ENCODE data around the gene ISM1.

- TF ChIP-seq TAF1 (IDR thresholded peaks at IDR 0.05; ENCODE audit: low read depth, low read length) = no peak
- no peak for TF ChIP-seq SPI1 (IDR thresholded peaks at IDR 0.05; ENCODE audit: low read depth, low read length)
- no peak for TF ChIP-seq POLR2A (IDR thresholded peaks at IDR 0.05; ENCODE audit: low read depth, low read length)
- no peak for TF ChIP-seq POLR2AphosphoS5 (IDR thresholded peaks at IDR 0.05; ENCODE audit: low read depth, low read length)
These were observed 34.3 kb downstream of the ISM1 start for GRCh38 chr20:13255356-13255755.

Measured in GM12891 (cell line).